Measurements from ENCODE around the gene IPO8.
A peak's percentile ranks its signal among the peaks of the same experiment; 100 is the strongest.
"Not testable (repeated sequence)": the region's sequence is repeated elsewhere in the genome, so short reads cannot be mapped to it uniquely, and the experiment has no call there.

IPO8 gene

DNA sequence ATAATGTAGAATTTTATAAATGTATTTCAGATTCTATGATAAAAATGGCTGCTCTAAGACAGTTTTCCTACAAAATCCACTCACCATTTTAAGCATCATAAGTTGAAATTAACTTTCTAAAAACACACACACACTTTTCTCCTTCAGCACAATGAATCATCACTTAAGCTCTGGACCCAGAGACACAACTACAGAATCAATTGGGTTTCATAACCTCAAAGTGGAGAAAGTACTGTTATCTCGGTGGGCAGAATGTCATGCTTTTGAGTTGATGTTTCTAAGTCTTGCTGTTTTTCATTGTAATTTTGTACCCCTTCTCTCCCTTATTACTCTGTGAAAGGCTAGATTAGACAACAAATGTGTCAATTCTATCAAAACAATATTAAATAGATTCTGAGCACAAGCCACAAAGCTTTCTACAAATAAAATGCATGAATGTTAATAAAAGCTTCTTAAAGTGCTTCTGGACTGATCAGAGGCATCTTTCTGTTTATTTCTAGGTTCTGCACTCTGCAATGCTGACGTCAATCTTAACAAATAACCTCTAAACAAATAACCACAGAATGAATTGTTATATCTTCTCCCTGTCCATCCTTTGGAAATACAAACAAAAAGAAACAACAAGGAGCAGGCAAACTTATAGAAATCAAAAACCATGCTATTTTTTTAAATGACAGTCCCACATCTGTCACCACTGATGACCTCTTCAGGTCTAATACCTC is 8.2 kb downstream of the IPO8 start:
- DNase-seq = no peak

DNA sequence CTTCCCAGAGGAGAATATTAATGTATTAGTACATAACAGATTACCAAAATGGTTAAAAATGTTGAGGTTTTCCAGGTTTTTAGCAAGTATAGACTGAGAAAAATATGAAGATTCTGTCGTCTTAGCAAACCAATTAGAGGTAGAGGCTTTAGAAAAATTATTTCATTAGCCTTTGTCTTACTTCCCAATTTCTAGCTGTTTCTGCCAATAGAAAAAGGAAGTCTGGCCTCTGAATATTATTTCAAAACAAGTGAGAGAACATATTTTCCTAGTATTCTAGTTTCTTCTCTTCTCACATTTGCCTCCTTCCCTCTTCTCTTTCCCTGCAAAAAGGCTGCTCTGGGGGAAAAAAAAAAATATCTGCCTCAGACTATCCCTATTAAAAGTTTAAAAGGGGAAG is 16.4 kb downstream of the IPO8 start:
- no peak for DNase-seq

DNA sequence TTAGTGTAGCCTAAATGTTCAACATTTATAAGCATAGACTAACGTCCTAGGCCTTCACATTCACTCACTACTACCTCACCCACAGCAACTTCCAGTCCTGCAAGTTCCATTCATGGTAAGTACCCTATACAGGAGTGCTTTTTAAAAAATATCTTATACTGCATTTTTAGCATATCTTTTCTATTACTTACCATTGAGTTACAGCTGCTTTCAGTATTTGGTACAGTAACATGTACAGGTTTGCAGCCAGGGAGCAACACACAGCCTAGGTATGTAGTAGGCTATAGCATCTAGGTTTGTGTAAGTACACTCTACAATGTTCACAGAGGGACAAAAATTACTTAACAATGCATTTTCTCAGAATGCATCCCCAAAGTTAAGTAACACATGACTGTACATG is 17.4 kb downstream of the IPO8 start:
- DNase-seq = no peak

DNA sequence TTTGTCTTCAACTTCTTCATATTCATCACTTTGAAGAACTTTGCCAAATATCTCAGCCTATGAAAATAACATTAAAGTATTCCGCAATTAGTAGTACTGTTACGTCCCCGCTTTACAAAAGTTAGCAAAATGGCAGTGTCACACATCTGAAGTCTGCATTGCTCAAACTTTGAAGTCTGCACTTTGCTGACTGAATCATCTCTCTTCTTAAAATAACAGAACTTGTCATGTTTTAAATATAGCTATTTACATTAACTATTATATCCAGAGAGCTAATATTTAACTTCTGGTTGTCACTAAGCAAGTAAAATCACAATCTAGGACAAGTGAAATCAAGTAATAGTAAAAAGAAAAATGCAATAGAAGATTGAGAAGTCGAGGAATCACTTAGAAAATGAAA is 34.5 kb downstream of the IPO8 start:
- no peak for DNase-seq

DNA sequence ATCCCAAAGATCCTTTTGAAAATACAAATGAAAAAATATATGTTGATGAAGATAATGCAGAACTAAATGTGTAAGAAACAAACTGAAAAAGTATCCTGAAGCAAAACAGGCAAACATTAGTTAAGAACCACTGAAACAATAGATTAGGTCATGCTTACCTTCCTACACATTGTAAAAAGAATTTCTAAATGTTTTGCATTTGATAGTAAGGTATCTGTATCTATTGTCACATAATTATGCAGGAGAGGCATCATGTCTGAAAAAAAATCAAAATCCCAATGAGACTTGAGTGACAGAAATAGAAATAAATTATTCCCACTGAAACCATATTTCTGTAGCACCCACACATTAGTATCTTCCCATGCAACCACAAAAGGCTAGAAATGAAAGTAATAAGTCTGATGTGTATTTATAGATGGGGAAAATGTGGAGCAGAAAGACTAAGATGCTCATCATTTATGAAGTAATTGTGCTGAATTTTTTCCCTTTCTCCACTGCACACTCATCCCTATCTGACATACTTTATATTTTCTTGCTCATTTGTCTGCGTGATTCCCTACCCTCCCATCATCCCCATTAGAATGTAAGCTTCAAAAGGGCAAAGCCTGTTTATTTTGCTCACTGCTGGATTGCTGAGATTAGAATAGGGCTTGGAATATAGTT is 43.5 kb downstream of the IPO8 start:
- no peak for DNase-seq

DNA sequence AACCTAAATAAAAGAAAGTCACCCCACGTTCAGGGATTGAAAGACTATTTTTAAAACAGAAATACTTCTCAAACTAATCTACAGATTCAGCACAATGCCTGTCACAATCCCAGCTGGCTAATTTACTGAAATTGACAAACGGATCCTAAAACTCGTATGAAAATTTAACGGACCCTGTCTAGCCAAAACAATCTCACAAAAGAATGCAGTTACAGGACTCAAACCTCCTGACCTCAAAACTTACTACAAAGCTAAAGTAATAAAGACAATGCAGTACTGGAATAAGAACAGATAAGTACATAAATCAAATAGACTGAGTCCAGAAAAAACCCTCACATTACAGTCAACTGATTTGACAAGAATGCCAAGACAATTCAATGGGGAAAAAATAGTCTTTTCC is 48.8 kb downstream of the IPO8 start:
- DNase-seq = no peak

DNA sequence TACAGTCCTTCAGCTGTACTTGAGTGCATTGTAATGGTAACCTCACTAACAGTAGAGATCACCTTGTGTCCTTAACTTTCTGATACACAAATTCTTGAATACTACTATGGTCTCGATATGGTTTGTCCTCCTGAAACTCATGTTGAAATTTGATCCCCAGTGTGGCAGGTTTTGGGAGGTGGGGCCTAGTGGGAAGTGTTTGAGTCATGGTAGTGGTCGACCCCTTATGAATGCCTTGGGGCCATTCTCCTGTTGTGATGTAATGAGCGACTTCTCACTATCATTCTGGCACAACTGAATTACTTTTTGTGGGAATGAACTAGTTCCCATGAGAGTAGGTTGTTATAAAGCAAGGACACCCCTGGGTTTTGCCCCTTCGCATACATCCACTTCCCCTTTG is 52.3 kb downstream of the IPO8 start:
- DNase-seq = peak; percentile 28

DNA sequence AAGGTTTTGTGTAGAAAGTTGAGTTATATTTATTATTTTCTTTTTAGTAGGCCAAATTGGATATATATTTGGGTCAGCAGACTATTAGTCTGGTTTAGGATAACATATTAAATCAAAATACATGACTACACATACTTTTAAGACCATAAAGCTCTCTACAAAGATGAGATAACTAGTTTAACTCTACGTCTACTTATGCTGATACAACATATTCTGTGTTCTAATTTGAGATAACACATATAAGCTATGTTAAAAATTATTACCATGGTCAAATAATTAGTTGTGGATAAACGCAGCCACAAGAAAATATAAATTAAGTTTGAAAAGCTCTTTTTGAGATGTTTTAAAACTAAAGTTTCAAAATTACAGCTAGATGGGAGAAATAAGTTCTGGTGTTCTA is 55.3 kb downstream of the IPO8 start:
- DNase-seq = no peak

DNA sequence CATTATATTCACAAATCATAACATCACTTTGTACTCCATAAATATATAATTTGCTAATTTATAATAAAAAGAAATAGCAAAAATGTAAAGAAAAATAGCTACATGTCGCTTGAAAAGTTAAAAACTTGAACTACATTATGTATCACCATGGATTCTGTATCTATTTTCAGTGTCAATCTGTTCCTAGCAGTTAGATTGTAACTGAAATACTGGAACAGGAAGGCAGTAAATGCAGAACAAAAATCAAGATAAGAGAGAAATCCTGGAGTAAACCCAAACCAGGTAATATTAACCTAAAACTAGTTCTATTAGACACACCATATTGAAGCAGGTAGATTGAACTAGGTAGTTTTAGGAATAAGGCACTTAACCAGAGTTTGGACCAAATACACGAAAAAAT is 60.3 kb downstream of the IPO8 start:
- DNase-seq = no peak

DNA sequence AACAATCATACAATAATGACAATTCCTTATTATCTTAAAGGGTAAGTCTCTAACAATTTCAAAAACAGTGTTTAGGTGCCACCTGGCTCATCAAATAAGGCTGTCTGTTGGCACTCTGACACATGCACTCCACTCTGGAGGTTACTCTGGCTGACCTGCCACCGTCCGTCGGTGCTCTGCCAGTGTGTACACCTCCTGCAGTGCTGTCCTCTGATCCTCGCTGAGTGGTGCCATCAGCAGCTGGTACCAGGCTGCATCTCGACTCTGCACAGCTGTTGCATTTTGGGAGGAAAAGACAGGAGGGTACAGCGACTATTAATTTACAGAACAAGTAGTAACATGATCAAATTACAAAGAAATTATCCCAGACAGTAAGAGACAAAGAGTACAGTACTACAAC is 63.9 kb downstream of the IPO8 start:
- DNase-seq = no peak

DNA sequence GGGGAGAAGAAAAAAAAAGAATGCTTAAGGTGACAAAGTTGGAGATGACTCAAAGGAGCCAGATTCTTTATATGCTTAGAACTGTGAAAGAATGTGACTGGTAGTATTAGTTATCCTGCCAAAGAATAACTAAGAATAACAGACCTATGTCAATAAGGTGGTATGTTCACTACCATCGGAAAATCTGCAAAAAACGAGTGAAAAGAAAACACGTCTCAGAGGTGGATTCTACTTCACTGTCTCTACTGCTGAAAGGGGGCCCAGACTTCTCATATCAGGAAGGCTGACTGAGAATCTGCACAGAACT is 64.7 kb downstream of the IPO8 start:
- DNase-seq = no peak

DNA sequence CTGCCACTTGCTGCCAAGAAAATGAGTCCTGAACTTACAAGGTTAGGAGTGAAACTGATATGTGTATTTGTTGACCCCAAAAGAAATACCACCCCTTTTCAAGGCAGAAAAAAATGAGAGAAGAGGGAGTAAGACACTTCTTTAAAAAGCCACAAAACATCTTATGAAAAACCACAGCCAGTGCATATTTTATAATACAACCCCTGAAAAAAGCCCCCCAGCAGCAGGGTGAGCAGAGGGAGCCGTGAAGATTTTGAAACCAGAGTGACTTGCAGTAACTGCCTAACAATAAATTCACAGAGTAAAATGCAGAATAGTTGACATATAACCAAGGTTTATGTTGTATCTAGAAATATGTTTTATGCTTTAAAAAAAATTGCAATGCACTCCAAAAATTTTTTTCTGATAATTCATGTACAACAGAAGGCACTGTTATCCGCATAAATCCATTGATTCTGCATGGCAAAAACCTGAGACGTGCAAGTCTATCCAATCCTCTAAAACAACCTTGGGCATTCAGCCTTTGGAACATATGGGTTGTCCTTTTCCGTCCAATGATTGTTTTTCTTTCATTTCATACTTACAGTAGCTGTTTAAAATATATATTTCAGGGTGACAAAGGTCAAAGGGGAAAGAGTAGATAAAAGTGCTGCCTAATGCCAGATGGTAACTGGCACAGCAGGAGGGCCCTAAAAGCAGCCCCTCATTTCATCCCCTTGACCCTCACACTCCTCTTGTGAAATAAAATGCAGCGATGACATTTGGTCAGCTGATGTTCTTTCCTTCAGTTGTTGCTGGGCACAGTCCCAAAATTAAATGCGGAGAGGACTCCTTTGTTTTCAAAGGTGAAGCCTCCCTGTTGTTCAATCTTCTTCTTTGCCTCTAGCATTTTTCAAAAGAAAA is 65.3 kb downstream of the IPO8 start:
- DNase-seq = no peak

DNA sequence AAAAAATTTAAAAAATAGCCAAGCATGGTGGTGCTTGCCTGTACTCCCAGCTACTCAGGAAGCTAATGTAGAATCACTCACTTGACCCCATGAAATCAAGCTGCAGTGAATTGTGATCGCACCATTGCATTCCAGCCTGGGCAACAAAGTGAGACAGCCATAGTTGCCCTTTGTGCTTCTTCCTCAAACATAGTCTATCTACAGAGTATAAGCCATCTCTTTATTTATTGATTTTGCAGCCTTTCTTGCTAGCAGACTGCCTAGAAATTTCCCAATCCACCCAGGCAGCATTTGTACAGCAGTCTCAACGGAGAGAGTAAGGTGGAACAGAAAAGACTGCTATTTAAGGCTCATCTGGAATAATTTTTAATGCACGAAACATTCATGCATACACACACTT is 68.8 kb downstream of the IPO8 start:
- no peak for DNase-seq

DNA sequence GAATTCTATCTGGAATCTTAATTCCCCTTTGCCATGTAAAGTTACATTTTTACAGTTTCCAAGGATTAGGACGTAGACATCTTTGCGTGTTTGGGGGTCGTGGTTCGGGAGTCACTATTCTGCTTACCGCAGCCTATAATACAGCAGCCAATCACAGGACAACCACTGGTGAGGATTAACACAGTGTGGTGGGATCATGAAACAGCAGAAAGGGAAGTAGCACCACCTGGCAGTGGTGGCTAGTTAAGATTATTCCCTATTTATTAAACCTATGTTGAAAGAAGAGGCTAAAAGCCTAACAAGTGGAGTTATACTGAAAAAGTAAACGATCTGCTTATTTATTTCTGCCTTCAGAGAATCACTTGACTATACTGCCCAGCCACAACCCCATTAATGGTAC is 71.7 kb downstream of the IPO8 start:
- no peak for DNase-seq

DNA sequence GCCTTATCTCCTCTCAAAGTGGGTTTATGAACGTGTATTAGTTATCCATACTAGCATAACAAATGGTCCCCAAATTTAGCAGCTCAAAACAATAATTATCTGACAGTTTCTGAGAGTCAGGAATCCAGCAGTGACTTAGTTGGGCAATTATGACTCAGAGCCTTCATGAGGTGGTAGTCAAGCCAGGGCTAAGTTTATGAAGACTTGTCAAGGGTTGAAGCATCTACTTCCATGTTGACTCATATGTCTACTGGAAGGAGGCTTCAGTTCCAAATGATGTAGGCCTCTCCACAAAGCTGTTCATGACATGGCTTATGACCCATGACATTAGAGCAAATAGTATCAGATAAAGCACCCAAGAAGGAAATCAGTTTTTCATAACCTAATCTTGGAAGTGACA is 73.2 kb downstream of the IPO8 start:
- peak; percentile 55 for DNase-seq

DNA sequence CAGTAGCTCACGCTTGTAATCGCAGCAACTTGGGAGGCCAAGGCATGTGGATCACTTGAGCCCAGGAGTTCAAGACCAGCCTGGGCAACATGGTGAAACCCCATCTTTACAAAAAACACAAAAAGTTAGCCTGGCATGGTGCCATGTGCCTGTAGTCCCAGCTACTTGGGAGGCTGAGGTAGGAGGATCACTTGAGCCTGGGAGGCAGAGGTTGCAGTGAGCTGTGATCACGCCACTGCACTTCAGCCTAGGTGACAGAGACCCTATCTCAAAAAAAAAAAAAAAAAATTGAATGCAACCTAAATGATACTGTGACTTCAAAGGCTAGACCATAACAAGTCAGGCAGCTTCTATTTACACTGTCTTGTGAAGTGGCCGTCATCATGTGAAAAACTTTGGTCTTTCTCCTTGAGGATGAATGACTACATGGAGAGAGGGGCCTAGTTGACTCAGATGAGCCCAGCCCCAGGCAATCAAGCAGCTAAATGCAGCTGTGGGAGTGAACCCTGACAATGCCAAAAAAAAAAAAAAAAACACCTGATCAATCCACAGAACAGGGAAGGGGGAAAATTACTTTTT is 73.9 kb downstream of the IPO8 start:
- DNase-seq = not testable (repeated sequence)

DNA sequence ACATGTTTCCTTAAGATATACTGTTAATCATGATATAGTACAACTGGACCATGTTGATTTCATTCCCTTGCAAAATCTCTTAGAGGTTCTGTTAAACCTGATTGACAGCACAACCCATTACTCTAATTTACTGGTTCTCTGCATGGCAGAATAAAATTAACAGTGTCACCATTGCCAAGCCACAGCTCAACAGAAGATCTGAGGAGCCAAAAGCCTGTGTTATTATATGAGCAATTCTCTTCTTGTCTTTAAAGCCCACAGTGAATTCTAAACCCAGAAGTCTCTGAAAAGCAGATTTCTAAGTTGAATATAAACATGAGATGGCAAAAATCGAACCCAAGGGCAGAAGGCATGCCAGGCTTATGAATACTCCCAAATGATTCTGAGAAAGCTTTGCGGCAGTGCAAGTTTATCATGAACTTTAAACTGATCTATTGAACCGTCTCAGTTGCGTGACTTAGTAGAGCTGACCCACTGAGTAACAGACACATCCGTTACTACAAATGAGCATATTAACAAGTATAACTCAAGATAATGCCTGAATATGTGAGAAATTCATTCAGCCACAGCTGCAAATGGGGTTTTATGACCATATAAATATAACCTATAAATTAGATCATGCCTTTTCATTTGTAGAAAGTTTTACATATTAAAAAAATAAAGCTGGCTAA is 78.2 kb downstream of the IPO8 start:
- no peak for DNase-seq

DNA sequence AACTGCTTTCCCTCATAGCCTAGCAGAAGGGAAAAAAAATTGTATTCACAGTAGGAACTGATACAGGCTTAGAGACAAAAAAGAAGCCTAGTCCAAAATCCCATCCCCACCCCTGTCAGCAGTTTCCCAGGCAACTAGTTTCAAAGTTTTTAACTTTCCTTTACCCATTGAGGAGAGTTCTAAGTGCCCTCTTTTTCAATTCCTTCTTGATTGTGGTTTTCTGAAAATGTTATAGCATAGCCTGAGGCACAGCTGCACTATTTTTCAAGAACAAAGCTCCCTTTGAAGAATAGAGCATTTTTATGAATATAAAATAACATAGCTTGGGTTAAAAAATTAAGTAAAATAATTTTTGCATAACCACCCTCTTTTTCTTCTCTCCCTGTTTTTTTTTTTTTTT is 81.6 kb downstream of the IPO8 start:
- DNase-seq = no peak

DNA sequence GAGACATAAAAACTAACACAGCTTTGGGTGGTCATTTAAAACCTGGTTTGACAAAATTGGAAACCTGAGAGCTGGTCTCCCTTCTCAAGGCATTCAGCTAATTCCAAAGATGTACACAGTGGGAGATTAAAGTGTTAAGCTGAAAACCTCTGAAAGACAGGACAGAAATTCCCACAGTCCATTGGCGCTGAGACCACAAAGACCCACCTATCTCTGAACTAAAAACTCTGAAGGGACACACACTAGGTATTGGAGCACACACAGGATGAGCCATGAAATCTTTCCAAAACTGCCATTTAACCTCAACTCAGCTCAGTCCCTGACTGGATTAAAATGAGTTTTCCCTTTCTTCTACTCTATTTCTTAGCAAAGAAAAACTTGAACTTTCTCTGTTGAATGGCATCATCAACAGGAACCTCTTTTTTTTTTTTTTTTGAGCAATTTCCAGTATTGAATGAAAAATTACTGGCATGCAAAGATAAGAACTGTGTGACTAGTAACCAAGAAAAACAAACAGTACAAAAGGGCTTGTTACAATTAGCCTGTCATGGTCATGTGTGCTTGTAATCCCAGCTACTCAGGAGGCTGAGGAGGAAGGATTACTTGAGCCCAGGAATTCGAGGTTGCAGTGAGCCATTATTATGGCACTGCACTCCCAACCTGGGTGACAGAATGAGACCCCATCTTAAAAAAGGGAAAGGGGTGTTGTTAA is 82.4 kb downstream of the IPO8 start:
- no peak for DNase-seq

DNA sequence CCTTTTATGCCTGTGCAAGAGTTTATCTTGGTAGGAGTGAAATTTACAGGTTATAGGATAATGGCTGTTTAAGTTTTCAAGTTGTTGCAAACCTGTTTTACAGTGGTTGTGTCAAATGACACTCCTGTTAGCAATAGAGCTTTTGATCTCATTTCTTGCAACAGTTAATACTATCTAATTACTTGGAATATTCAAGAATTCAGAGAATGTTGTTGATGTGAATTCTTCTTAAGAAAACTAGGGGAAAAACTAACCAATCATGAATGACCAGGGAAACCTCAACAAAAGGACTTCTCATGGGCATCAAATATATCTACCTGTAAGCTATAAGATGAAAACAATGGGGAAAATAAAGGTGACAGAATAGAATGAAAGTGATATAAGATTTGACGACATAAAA is 85.0 kb downstream of the IPO8 start:
- DNase-seq = no peak

DNA sequence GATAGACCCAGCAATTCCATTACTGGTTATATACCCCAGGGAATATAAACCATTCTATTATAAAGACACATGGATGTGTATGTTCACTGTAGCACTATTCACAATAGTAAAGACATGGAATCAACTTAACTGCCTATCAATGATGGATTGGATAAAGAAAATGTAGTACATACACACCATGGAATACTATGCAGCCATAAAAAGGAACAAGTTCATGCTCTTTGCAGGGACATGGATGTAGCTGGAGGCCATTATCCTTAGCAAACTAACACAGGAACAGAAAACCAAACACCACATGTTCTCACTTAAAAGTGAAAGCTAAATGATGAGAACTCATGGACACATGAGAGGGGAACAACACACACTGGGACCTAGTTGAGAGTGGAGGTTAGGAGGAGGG is 85.8 kb downstream of the IPO8 start:
- DNase-seq = not testable (repeated sequence)

DNA sequence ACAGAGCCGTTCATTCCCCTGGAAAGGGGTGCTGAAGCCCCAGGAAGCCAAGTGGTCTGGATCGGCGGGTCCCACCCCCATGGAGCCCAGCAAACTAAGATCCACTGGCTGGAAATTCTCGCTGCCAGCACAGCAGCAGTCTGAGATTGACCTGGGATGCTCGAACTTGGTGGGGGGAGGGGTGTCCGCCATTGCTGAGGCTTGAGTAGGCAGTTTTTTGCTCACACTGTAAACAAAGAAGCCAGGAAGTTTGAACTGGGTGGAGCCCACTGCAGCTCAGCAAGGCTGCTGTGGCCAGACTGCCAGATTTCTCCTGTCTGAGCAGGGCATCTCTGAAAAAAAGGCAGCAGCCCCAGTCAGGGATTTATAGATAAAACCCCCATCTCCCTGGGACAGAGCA is 91.4 kb downstream of the IPO8 start:
- DNase-seq = not testable (repeated sequence)

DNA sequence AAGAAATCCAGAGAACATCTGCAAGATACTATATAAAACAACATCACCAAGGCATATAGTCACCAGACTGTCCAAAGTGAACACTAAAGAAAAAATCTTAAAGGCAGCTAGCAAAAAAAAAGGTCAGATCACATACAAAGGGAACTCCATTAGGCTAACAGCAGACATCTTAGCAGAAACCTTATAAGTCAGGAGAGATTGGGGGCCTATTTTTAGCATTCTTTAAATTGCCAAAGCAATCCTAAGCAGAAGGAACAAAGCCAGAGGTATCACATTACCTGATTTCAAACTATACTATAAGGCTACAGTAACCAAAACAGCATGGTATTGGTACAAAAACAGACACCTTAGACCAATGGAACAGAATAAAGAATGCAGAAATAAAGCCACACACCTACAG is 92.5 kb downstream of the IPO8 start:
- DNase-seq = no peak

Measured in fibroblast of skin of right quadriceps (primary cell).